Ovary (tissue), 3 donors: ENCODE results near the gene ESYT2.

Source experiments
- CTCF ChIP-seq, 3 donors: fragments of 450-650 bp in 2 of 3; fragments of 200-600 bp in 1 of 3; IDR thresholded peaks; one replicate each; pipeline versions ENCODE4 v1.5.1 to v1.8.0; 2016 to 2022; ENCODE audit warnings: antibody characterized with exemption in 3 of 3, mild to moderate bottlenecking in 1 of 3
- POLR2A ChIP-seq: fragments of 450-650 bp; IDR thresholded peaks from one replicate; pipeline ENCODE4 v1.6.1; 2017; ENCODE audit warnings: antibody characterized with exemption, mild to moderate bottlenecking, moderate library complexity
- donor health status: DM: no; HTN: no; CAD: no.

DNA sequence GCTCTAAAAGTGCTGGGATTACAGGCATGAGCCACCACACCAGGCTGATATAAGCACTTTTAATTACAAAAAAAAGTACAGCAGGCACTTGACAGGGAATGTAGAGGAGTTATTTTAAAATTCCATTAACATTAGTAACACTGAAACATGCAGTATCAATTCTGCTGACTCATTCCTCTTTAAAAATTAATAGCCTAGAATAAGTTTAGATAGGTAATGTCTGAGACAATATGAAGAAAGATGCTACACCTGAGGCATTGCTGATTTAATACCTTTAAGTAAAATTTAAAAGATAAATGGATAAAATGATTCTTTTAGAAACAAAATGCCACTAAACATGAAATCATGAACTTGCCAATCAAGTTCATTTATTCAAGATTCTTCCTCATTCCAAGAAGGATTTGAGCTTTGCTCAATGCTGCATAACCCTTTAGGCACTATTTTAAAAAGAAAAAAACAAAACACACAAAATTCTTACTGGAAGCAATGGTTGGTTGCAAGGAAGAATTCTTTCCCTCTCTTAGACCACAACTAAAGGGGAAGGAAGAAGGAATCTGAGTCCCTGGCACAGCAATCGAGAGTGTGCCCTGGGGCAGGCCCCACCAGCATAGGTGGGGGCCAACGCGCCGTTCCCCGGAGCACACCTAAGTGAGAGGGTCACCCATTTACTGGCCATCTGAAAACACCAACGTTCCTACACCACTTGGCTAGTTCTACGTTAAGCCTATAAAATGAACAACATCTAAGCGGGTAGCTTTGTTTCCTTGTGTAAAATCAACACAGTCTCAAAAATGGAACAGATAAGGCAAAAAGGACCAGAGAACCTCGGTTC, 26.6 kb downstream of the ESYT2 start:
- no peak for TF ChIP-seq CTCF (IDR thresholded peaks at IDR 0.05)
- no peak for TF ChIP-seq POLR2A
